ENCODE data around the gene PTPRD. TPM values are rescaled to one million over a fixed set of nuclear protein-coding genes. Genes with fewer than 3 reads are reported as not detected.

PTPRD gene
- total and polyA plus RNA-seq, 2 donors (not counting 1 experiment from before 2014, with no cell fraction given), result not detected

GRCh38 chr9:8784838-8785237 is 1828.0 kb downstream of the PTPRD start:
- no peak overlapping the region for H3K4me3 Mint-ChIP-seq
- 72% methylated on average over 2 of the region's 2 CpGs for WGBS (ENCODE audit: insufficient coverage)
- no peak overlapping the region for H3K9ac ChIP-seq (ENCODE audit: low read length)

GRCh38 chr9:8783941-8784340 is 1828.9 kb downstream of the PTPRD start:
- Histone ChIP-seq H3K9me3 (ENCODE audit: control extremely low read depth in 1 of 3, control insufficient read depth in 2 of 3, insufficient read depth in 1 of 3, low read length in 2 of 3) (peaks cover 0 to 2% (median 0%) of the 10 kb centered on the region in 3 donors), H3K36me3 (replicated peaks in 1 of 2; ENCODE audit: control extremely low read depth in 1 of 2, control insufficient read depth in 1 of 2, extremely low read depth in 1 of 2, insufficient read depth in 2 of 2, low read length in 1 of 2) (no peaks in the 10 kb centered on the region), H4K20me1 (ENCODE audit: control insufficient read depth, insufficient read depth, low read length, poor library complexity, severe bottlenecking) (no peaks in the 10 kb centered on the region), H3K4me3 (ENCODE audit: control extremely low read depth in 1 of 5, extremely low read depth in 1 of 5, insufficient read depth in 1 of 5, low read depth in 2 of 5, low read length in 4 of 5) (no peak overlapping the region), H3K4me2 (replicated peaks; ENCODE audit: low read depth, low read length, poor library complexity, severe bottlenecking) (no peak overlapping the region), H3K4me1 (ENCODE audit: control insufficient read depth in 2 of 2, insufficient read depth in 2 of 2, low read length in 2 of 2) (no peaks in the 10 kb centered on the region), H3K9ac (ENCODE audit: low read length) (no peak overlapping the region), H2AFZ (ENCODE audit: insufficient read depth, low read depth, low read length, poor library complexity, severe bottlenecking) (no peak overlapping the region), H3K27ac (ENCODE audit: low read length in 2 of 2) (no peak overlapping the region), H3K27me3 (replicated peaks in 1 of 4; ENCODE audit: control extremely low read depth in 1 of 4, control insufficient read depth in 3 of 4, insufficient read depth in 4 of 4, low read length in 3 of 4) (no peaks in the 10 kb centered on the region), H3K79me2 (ENCODE audit: control insufficient read depth, insufficient read depth, low read length) (no peaks in the 10 kb centered on the region)
- no peak for ATAC-seq (ENCODE audit: low read depth)
- H3K9me3 Mint-ChIP-seq (ENCODE audit: insufficient read depth), result no peaks in the 10 kb centered on the region
- ChIA-PET CTCF (no interaction called here), POLR2A (no interaction called here)
- no peak for DNase-seq
- no peak for TF ChIP-seq CTCF (IDR thresholded peaks at IDR 0.05)
- no peak for TF ChIP-seq EZH2 (IDR thresholded peaks at IDR 0.05; ENCODE audit: borderline replicate concordance, insufficient read depth, low read depth, low read length, poor library complexity, severe bottlenecking)
- WGBS (ENCODE audit: insufficient coverage), result 93% methylated on average over 3 of the region's 6 CpGs
- H3K4me1 Mint-ChIP-seq, result no peaks in the 10 kb centered on the region
- H3K4me3 Mint-ChIP-seq, result no peak overlapping the region
- H3K27me3 Mint-ChIP-seq, result no peaks in the 10 kb centered on the region
- no peak overlapping the region for H3K27ac Mint-ChIP-seq
- intact Hi-C loops (cut with micrococcal nuclease), result no loop called here

More at GRCh38 chr9:8784838-8785237, 1828.0 kb downstream of the PTPRD start:
- Mint-ChIP-seq H3K9me3 (ENCODE audit: insufficient read depth) (no peaks in the 10 kb centered on the region), H3K4me1 (no peaks in the 10 kb centered on the region), H3K27ac (no peak overlapping the region), H3K27me3 (no peaks in the 10 kb centered on the region)
- no peaks in the 10 kb centered on the region for H3K36me3 ChIP-seq (replicated peaks in 1 of 2; ENCODE audit: control extremely low read depth in 1 of 2, control insufficient read depth in 1 of 2, extremely low read depth in 1 of 2, insufficient read depth in 2 of 2, low read length in 1 of 2)
- H3K4me2 ChIP-seq (replicated peaks; ENCODE audit: low read depth, low read length, poor library complexity, severe bottlenecking), result no peak overlapping the region
- H3K4me1 ChIP-seq (ENCODE audit: control insufficient read depth in 2 of 2, insufficient read depth in 2 of 2, low read length in 2 of 2), result no peaks in the 10 kb centered on the region
- TF ChIP-seq EZH2 (IDR thresholded peaks at IDR 0.05; ENCODE audit: borderline replicate concordance, insufficient read depth, low read depth, low read length, poor library complexity, severe bottlenecking) (no peak), CTCF (IDR thresholded peaks at IDR 0.05) (no peak)
- intact Hi-C loops (cut with micrococcal nuclease), result no loop called here
- ChIA-PET CTCF (no interaction called here), POLR2A (no interaction called here)
- H3K79me2 ChIP-seq (ENCODE audit: control insufficient read depth, insufficient read depth, low read length), result no peaks in the 10 kb centered on the region
- H3K9me3 ChIP-seq (ENCODE audit: control extremely low read depth in 1 of 3, control insufficient read depth in 2 of 3, insufficient read depth in 1 of 3, low read length in 2 of 3), result peaks cover 0 to 2% (median 0%) of the 10 kb centered on the region in 3 donors
- no peaks in the 10 kb centered on the region for H3K27me3 ChIP-seq (replicated peaks in 1 of 4; ENCODE audit: control extremely low read depth in 1 of 4, control insufficient read depth in 3 of 4, insufficient read depth in 4 of 4, low read length in 3 of 4)
- DNase-seq, result no peak
- H4K20me1 ChIP-seq (ENCODE audit: control insufficient read depth, insufficient read depth, low read length, poor library complexity, severe bottlenecking), result no peaks in the 10 kb centered on the region
- ATAC-seq (ENCODE audit: low read depth), result no peak
- no peak overlapping the region for H2AFZ ChIP-seq (ENCODE audit: insufficient read depth, low read depth, low read length, poor library complexity, severe bottlenecking)
- no peak overlapping the region for H3K4me3 ChIP-seq (ENCODE audit: control extremely low read depth in 1 of 5, extremely low read depth in 1 of 5, insufficient read depth in 1 of 5, low read depth in 2 of 5, low read length in 4 of 5)
- H3K27ac ChIP-seq (ENCODE audit: low read length in 2 of 2), result no peak overlapping the region

All from B cell (primary cell).